Panc1 (cell line): ENCODE results near the gene NCAPG2.

ENCODE experiments used
- CTCF ChIP-seq: fragments of 450-650 bp; IDR thresholded peaks from 2 replicates; pipeline ENCODE4 v1.5.1; 2017; ENCODE audit warnings: mild to moderate bottlenecking
- SIN3A ChIP-seq: IDR thresholded peaks from 2 replicates; pipeline ENCODE4 v1.6.1; 2012; ENCODE audit warnings: low read depth, mild to moderate bottlenecking, low read length, moderate library complexity, borderline replicate concordance; ENCODE audit not compliant: insufficient read depth

- TF ChIP-seq CTCF, result peak; percentile 50
- TF ChIP-seq SIN3A, result no peak
Observed at GRCh38 chr7:158647475-158647792, 57.2 kb downstream of the NCAPG2 start.
